ENCODE results near the gene EPHA7.

EPHA7 gene

DNA sequence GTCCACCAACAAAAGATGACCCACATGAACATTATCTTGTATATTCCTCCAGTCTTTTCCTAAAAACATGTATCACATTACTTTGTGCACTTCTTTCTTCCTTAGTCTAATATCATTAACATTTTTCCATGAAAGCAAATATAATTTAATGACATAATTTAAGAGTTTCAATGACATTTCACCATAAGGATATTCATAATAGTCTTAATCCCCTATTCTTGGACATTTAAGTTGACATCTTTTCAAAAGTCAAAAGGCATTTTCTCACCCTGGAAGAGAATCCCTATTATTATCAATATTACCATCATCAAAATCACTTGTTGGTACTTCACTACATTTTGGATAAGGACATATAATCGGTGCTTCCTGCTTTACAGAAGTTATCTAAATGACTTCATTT, 31.3 kb downstream of the EPHA7 start:
- Histone ChIP-seq H3K79me2 (ENCODE audit: control insufficient read depth, insufficient read depth, low read length, poor library complexity) (no peaks in the 10 kb centered on the region), H3K14ac (ENCODE audit: low read length) (no peak overlapping the region), H3K36me3 (ENCODE audit: control insufficient read depth in 1 of 2, insufficient read depth in 2 of 2, low read length in 2 of 2) (no peaks in the 10 kb centered on the region), H4K12ac (ENCODE audit: low read depth, low read length) (no peak overlapping the region), H4K91ac (ENCODE audit: low read depth, low read length) (no peak overlapping the region), H3K4me2 (ENCODE audit: low read length) (no peak overlapping the region), H2AFZ (ENCODE audit: insufficient read depth, low read length, poor library complexity) (no peak overlapping the region), H3K4me3 (ENCODE audit: low read depth, low read length) (no peak overlapping the region), H3K4ac (ENCODE audit: low read depth, low read length) (no peak overlapping the region), H4K8ac (ENCODE audit: low read depth, low read length) (no peak overlapping the region), H2BK12ac (ENCODE audit: low read length) (no peak overlapping the region), H3K9ac (ENCODE audit: low read length) (no peak overlapping the region), H3K27me3 (ENCODE audit: insufficient read depth, low read length) (no peaks in the 10 kb centered on the region), H3K79me1 (ENCODE audit: low read length) (no peaks in the 10 kb centered on the region), H3K23ac (ENCODE audit: low read length) (no peak overlapping the region), H3K27ac (ENCODE audit: low read depth, low read length) (no peak overlapping the region), H3K18ac (ENCODE audit: low read length) (no peak overlapping the region), H2BK120ac (ENCODE audit: insufficient read depth, low read length, poor library complexity) (no peak overlapping the region), H3K4me1 (ENCODE audit: control insufficient read depth in 1 of 2, insufficient read depth in 2 of 2, low read length in 2 of 2) (no peaks in the 10 kb centered on the region), H3K9me3 (ENCODE audit: insufficient read depth, low read depth, low read length) (no peaks in the 10 kb centered on the region), H2BK5ac (ENCODE audit: low read depth, low read length, poor library complexity) (no peak overlapping the region), H2AK5ac (ENCODE audit: low read length) (no peak overlapping the region)
- no peak for DNase-seq
- WGBS (ENCODE audit: extremely low coverage, insufficient coverage, insufficient read length): no CpG with 5 or more reads among the region's 1 CpG

DNA sequence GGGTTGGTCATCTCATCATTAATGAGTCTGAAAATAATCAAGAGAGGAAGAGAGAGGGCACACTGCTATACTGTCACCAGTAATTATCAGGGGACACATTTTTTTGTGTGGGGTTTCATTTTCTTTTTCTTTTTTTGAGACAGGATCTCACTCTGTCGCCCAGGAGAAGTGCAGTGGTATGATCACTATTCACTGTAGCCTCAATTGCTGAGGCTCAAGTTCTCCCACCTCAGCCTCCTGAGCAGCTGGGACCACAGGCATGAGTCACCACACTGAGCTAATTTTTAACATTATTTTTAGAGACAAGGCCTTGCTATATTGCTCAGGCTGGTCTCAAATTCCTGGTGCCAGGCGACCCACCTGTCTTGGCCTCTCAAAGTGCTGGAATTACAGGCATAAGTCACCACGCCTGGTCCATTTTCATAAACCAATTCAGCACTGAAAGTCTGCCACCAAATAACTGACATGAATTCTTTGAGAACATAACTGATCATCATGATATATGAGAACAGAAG, 43.3 kb downstream of the EPHA7 start:
- Histone ChIP-seq H3K18ac (ENCODE audit: low read length) (no peak overlapping the region), H2BK5ac (ENCODE audit: low read depth, low read length, poor library complexity) (no peak overlapping the region), H3K4me3 (ENCODE audit: low read depth, low read length) (no peak overlapping the region), H3K9ac (ENCODE audit: low read length) (no peak overlapping the region), H4K91ac (ENCODE audit: low read depth, low read length) (no peak overlapping the region), H3K4me1 (ENCODE audit: control insufficient read depth in 1 of 2, insufficient read depth in 2 of 2, low read length in 2 of 2) (no peaks in the 10 kb centered on the region), H3K27ac (ENCODE audit: low read depth, low read length) (no peak overlapping the region), H3K27me3 (ENCODE audit: insufficient read depth, low read length) (no peaks in the 10 kb centered on the region), H3K79me1 (ENCODE audit: low read length) (no peaks in the 10 kb centered on the region), H3K23ac (ENCODE audit: low read length) (no peak overlapping the region), H2AK5ac (ENCODE audit: low read length) (no peak overlapping the region), H2AFZ (ENCODE audit: insufficient read depth, low read length, poor library complexity) (no peak overlapping the region), H3K4ac (ENCODE audit: low read depth, low read length) (no peak overlapping the region), H3K79me2 (ENCODE audit: control insufficient read depth, insufficient read depth, low read length, poor library complexity) (no peaks in the 10 kb centered on the region), H4K12ac (ENCODE audit: low read depth, low read length) (no peak overlapping the region), H4K8ac (ENCODE audit: low read depth, low read length) (no peak overlapping the region), H2BK120ac (ENCODE audit: insufficient read depth, low read length, poor library complexity) (no peak overlapping the region), H2BK12ac (ENCODE audit: low read length) (no peak overlapping the region), H3K14ac (ENCODE audit: low read length) (no peak overlapping the region), H3K4me2 (ENCODE audit: low read length) (no peak overlapping the region), H3K36me3 (ENCODE audit: control insufficient read depth in 1 of 2, insufficient read depth in 2 of 2, low read length in 2 of 2) (no peaks in the 10 kb centered on the region), H3K9me3 (ENCODE audit: insufficient read depth, low read depth, low read length) (no peaks in the 10 kb centered on the region)
- WGBS (ENCODE audit: extremely low coverage, insufficient coverage, insufficient read length): no CpG with 5 or more reads among the region's 3 CpGs
- DNase-seq: no peak

DNA sequence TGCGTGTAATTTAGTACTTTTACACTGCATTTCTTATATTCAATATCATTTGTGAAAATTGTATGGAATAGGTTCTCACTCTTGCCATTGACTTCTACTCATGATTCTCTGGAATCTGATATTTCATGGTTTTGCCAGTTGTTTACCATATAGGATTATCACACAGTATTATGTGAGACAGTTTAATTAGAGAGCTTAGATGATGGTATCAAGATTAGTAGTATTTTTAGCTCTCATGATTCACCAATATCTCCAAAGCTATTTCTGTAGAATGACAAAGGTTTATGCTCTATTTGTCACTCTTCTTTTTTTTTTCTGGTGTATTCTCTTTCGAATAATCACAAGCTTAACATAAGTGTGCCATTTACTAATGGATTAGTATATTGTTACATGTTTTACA, 45.9 kb downstream of the EPHA7 start:
- Histone ChIP-seq H3K18ac (ENCODE audit: low read length) (no peak overlapping the region), H3K79me1 (ENCODE audit: low read length) (no peaks in the 10 kb centered on the region), H2BK12ac (ENCODE audit: low read length) (no peak overlapping the region), H3K9me3 (ENCODE audit: insufficient read depth, low read depth, low read length) (no peaks in the 10 kb centered on the region), H2AK5ac (ENCODE audit: low read length) (no peak overlapping the region), H4K91ac (ENCODE audit: low read depth, low read length) (no peak overlapping the region), H3K27me3 (ENCODE audit: insufficient read depth, low read length) (no peaks in the 10 kb centered on the region), H3K14ac (ENCODE audit: low read length) (no peak overlapping the region), H3K27ac (ENCODE audit: low read depth, low read length) (no peak overlapping the region), H2BK5ac (ENCODE audit: low read depth, low read length, poor library complexity) (no peak overlapping the region), H2AFZ (ENCODE audit: insufficient read depth, low read length, poor library complexity) (no peak overlapping the region), H3K23ac (ENCODE audit: low read length) (no peak overlapping the region), H3K79me2 (ENCODE audit: control insufficient read depth, insufficient read depth, low read length, poor library complexity) (no peaks in the 10 kb centered on the region), H4K12ac (ENCODE audit: low read depth, low read length) (no peak overlapping the region), H4K8ac (ENCODE audit: low read depth, low read length) (no peak overlapping the region), H3K4ac (ENCODE audit: low read depth, low read length) (no peak overlapping the region), H3K4me2 (ENCODE audit: low read length) (no peak overlapping the region), H3K4me3 (ENCODE audit: low read depth, low read length) (no peak overlapping the region), H3K9ac (ENCODE audit: low read length) (no peak overlapping the region), H3K36me3 (ENCODE audit: control insufficient read depth in 1 of 2, insufficient read depth in 2 of 2, low read length in 2 of 2) (no peaks in the 10 kb centered on the region), H2BK120ac (ENCODE audit: insufficient read depth, low read length, poor library complexity) (no peak overlapping the region), H3K4me1 (ENCODE audit: control insufficient read depth in 1 of 2, insufficient read depth in 2 of 2, low read length in 2 of 2) (no peaks in the 10 kb centered on the region)
- no CpG with 5 or more reads among the region's 2 CpGs for whole genome bisulfite sequencing (ENCODE audit: extremely low coverage, insufficient coverage, insufficient read length)
- DNase-seq: no peak

DNA sequence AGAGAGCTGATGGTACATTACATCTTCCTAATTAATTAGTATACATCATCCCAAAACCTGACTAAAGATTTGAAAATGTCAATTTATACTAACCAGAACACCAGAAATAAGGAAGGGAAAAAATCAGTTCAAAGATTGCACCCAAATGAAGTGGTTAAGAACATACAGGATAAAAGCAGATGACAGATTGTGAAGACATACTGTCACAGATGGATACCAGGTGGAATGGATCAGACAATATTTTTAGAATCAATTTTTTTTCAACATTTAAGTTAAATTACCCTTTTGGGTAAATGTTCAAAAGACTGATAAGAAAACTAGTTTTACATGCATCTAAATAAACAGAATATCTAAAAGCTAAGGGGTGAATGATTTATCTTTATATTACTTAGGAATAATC, 47.6 kb downstream of the EPHA7 start:
- H3K36me3 ChIP-seq (ENCODE audit: control insufficient read depth in 1 of 2, insufficient read depth in 2 of 2, low read length in 2 of 2): no peaks in the 10 kb centered on the region
- H2BK120ac ChIP-seq (ENCODE audit: insufficient read depth, low read length, poor library complexity): no peak overlapping the region
- H3K79me2 ChIP-seq (ENCODE audit: control insufficient read depth, insufficient read depth, low read length, poor library complexity): no peaks in the 10 kb centered on the region
- H3K27me3 ChIP-seq (ENCODE audit: insufficient read depth, low read length): no peaks in the 10 kb centered on the region
- no peak overlapping the region for H3K4me3 ChIP-seq (ENCODE audit: low read depth, low read length)
- no peak overlapping the region for H3K18ac ChIP-seq (ENCODE audit: low read length)
- H3K23ac ChIP-seq (ENCODE audit: low read length): no peak overlapping the region
- no peak overlapping the region for H3K27ac ChIP-seq (ENCODE audit: low read depth, low read length)
- H2AK5ac ChIP-seq (ENCODE audit: low read length): no peak overlapping the region
- H3K79me1 ChIP-seq (ENCODE audit: low read length): no peaks in the 10 kb centered on the region
- H2BK12ac ChIP-seq (ENCODE audit: low read length): no peak overlapping the region
- H3K9me3 ChIP-seq (ENCODE audit: insufficient read depth, low read depth, low read length): no peaks in the 10 kb centered on the region
- H3K4me1 ChIP-seq (ENCODE audit: control insufficient read depth in 1 of 2, insufficient read depth in 2 of 2, low read length in 2 of 2): no peaks in the 10 kb centered on the region
- no peak overlapping the region for H3K9ac ChIP-seq (ENCODE audit: low read length)
- no peak for DNase-seq
- no peak overlapping the region for H2AFZ ChIP-seq (ENCODE audit: insufficient read depth, low read length, poor library complexity)
- no peak overlapping the region for H3K4ac ChIP-seq (ENCODE audit: low read depth, low read length)
- H4K12ac ChIP-seq (ENCODE audit: low read depth, low read length): no peak overlapping the region
- H3K4me2 ChIP-seq (ENCODE audit: low read length): no peak overlapping the region
- H4K91ac ChIP-seq (ENCODE audit: low read depth, low read length): no peak overlapping the region
- no peak overlapping the region for H3K14ac ChIP-seq (ENCODE audit: low read length)
- H4K8ac ChIP-seq (ENCODE audit: low read depth, low read length): no peak overlapping the region
- H2BK5ac ChIP-seq (ENCODE audit: low read depth, low read length, poor library complexity): no peak overlapping the region

Measured in trophoblast cell (in vitro differentiated cells and primary cell).